Measurements from ENCODE around the gene IFNLR1.

The IFNLR1 gene

GRCh38 chr1:24182061-24182460 lies 5.0 kb downstream of the IFNLR1 start:
- Histone ChIP-seq H3K4me3 (no peak overlapping the region), H3K27ac (no peak overlapping the region)

- Histone ChIP-seq H3K4me3 (no peak overlapping the region), H3K27ac (no peak overlapping the region)
These were observed 5.5 kb downstream of the IFNLR1 start for GRCh38 chr1:24181619-24182018.

GRCh38 chr1:24180676-24181075 lies 6.4 kb downstream of the IFNLR1 start:
- Histone ChIP-seq H3K27ac (no peak overlapping the region), H3K4me3 (no peak overlapping the region)

GRCh38 chr1:24179251-24179840 lies 7.7 kb downstream of the IFNLR1 start:
- no peak overlapping the region for H3K27ac ChIP-seq
- H3K4me3 ChIP-seq: no peak overlapping the region

GRCh38 chr1:24178407-24178806 lies 8.7 kb downstream of the IFNLR1 start:
- Histone ChIP-seq H3K4me3 (no peak overlapping the region), H3K27ac (no peak overlapping the region)

GRCh38 chr1:24177161-24177560 lies 9.9 kb downstream of the IFNLR1 start:
- Histone ChIP-seq H3K4me3 (no peak overlapping the region), H3K27ac (no peak overlapping the region)

GRCh38 chr1:24175033-24175755 lies 11.9 kb downstream of the IFNLR1 start:
- peak overlapping the region in 7 of 21 experiments; percentile 9 to 72 (median 56) for H3K27ac ChIP-seq
- no peak overlapping the region for H3K4me3 ChIP-seq

GRCh38 chr1:24173638-24174575 lies 13.2 kb downstream of the IFNLR1 start:
- H3K27ac ChIP-seq: peak overlapping the region in 1 of 21 experiments; percentile 72
- no peak overlapping the region for H3K4me3 ChIP-seq

GRCh38 chr1:24172598-24172997 lies 14.5 kb downstream of the IFNLR1 start:
- Histone ChIP-seq H3K4me3 (no peak overlapping the region), H3K27ac (no peak overlapping the region)

- H3K4me3 ChIP-seq: no peak overlapping the region
- no peak overlapping the region for H3K27ac ChIP-seq
These were observed 17.8 kb downstream of the IFNLR1 start for GRCh38 chr1:24169286-24169685.

- H3K27ac ChIP-seq: no peak overlapping the region
- H3K4me3 ChIP-seq: no peak overlapping the region
These were observed 18.8 kb downstream of the IFNLR1 start for GRCh38 chr1:24168245-24168644.

- Histone ChIP-seq H3K27ac (no peak overlapping the region), H3K4me3 (no peak overlapping the region)
These were observed 20.1 kb downstream of the IFNLR1 start for GRCh38 chr1:24167008-24167407.

- Histone ChIP-seq H3K4me3 (no peak overlapping the region), H3K27ac (no peak overlapping the region)
These were observed 21.6 kb downstream of the IFNLR1 start for GRCh38 chr1:24165500-24165899.

GRCh38 chr1:24164004-24164403 lies 23.1 kb downstream of the IFNLR1 start:
- Histone ChIP-seq H3K4me3 (no peak overlapping the region), H3K27ac (no peak overlapping the region)

GRCh38 chr1:24162201-24162600 lies 24.9 kb downstream of the IFNLR1 start:
- no peak overlapping the region for H3K27ac ChIP-seq
- H3K4me3 ChIP-seq: no peak overlapping the region

- no peak overlapping the region for H3K27ac ChIP-seq
- no peak overlapping the region for H3K4me3 ChIP-seq
These were observed 25.8 kb downstream of the IFNLR1 start for GRCh38 chr1:24161270-24161669.

GRCh38 chr1:24159366-24159765 lies 27.7 kb downstream of the IFNLR1 start:
- Histone ChIP-seq H3K27ac (no peak overlapping the region), H3K4me3 (no peak overlapping the region)

GRCh38 chr1:24157918-24158481 lies 29.1 kb downstream of the IFNLR1 start:
- Histone ChIP-seq H3K4me3 (no peak overlapping the region), H3K27ac (no peak overlapping the region)

- H3K27ac ChIP-seq: no peak overlapping the region
These were observed 30.4 kb downstream of the IFNLR1 start for GRCh38 chr1:24156542-24157260.

More at GRCh38 chr1:24156542-24157260, 30.4 kb downstream of the IFNLR1 start:
- H3K4me3 ChIP-seq: no peak overlapping the region
